SK-N-SH (cell line): Measurements from ENCODE around the gene CHCHD6. TPM values are rescaled to one million over a fixed set of nuclear protein-coding genes. Genes with fewer than 3 reads are reported as not detected.

Experiments
- CTCF ChIA-PET: fragments of 300-600, 350-600 bp; formaldehyde crosslinking; extraction: SDS; loops from one replicate; lab custom pipeline; 2021; lab: Yijun Ruan, JAX
- POLR2A ChIA-PET: fragments of 350-600 bp; sonication (Branson Sonifier 250); formaldehyde crosslinking; extraction: SDS; loops from one replicate; lab custom pipeline; 2020; ENCODE audit warnings: antibody characterized with exemption, inconsistent platforms; lab: Yijun Ruan, JAX
- DNase-seq: peaks from one replicate; pipeline ENCODE4 v3.0.0; 2012
- H2AFZ ChIP-seq: fragments of 200-600 bp; sonication (generic); 2 replicates; pipeline ENCODE4 v1.8.1; 2016; ENCODE audit warnings: antibody characterized with exemption, mild to moderate bottlenecking, low read depth
- H3F3A ChIP-seq: fragments of 200-600 bp; sonication (generic); replicated peaks from 2 replicates; pipeline ENCODE3; 2016; ENCODE audit warnings: antibody characterized with exemption, mild to moderate bottlenecking; ENCODE audit not compliant: insufficient read depth
- H3K27ac ChIP-seq, 2 experiments: fragments of 200-500 bp in 1 of 2; fragments of 200-600 bp in 1 of 2; sonication (Bioruptor generic) in 1 of 2; sonication (generic), shearing (Covaris generic) in 1 of 2; 2 replicates each; pipeline versions ENCODE4 v1.5.1 to v1.6.1; 2014 to 2016; ENCODE audit warnings: low read depth in 2 of 2, inconsistent platforms in 1 of 2, low read length in 1 of 2, mild to moderate bottlenecking in 1 of 2, mixed read lengths in 1 of 2
- H3K27me3 ChIP-seq: fragments of 200-600 bp; sonication (generic), shearing (Covaris generic); 2 replicates; pipeline ENCODE4 v1.6.1; 2016; ENCODE audit warnings: mixed run types; ENCODE audit not compliant: insufficient read depth
- H3K36me3 ChIP-seq, 2 experiments: fragments of 200-500 bp in 1 of 2; fragments of 200-600 bp in 1 of 2; sonication (Bioruptor generic) in 1 of 2; sonication (generic) in 1 of 2; replicated peaks in 1 of 2; 2 replicates each; pipeline versions ENCODE3 to v1.5.1; 2014 to 2016; ENCODE audit warnings: low read length in 1 of 2, mild to moderate bottlenecking in 1 of 2; ENCODE audit not compliant: insufficient read depth in 2 of 2, control insufficient read depth in 1 of 2
- H3K4me1 ChIP-seq, 2 experiments: fragments of 200-500 bp in 1 of 2; fragments of 200-600 bp in 1 of 2; sonication (Bioruptor generic) in 1 of 2; sonication (generic), shearing (Covaris generic) in 1 of 2; 2 replicates each; pipeline versions ENCODE4 v1.5.1 to v1.6.1; 2014 to 2016; ENCODE audit warnings: low read depth in 1 of 2, low read length in 1 of 2, mixed run types in 1 of 2; ENCODE audit not compliant: insufficient read depth in 2 of 2, control insufficient read depth in 1 of 2
- H3K4me2 ChIP-seq: fragments of 200-600 bp; sonication (generic), shearing (Covaris generic); 2 replicates; pipeline ENCODE4 v1.6.1; 2017; ENCODE audit warnings: mixed run types
- H3K4me3 ChIP-seq, 2 experiments: fragments of 200-500 bp in 1 of 2; fragments of 200-600 bp in 1 of 2; sonication (Bioruptor generic) in 1 of 2; sonication (generic), shearing (Covaris generic) in 1 of 2; 2 replicates each; pipeline versions ENCODE4 v1.5.1 to v1.8.1; 2014 to 2016; ENCODE audit warnings: low read depth in 2 of 2, inconsistent platforms in 1 of 2, low read length in 1 of 2, mild to moderate bottlenecking in 1 of 2, mixed read lengths in 1 of 2, moderate library complexity in 1 of 2
- H3K79me2 ChIP-seq: fragments of 200-600 bp; sonication (generic); 2 replicates; pipeline ENCODE4 v1.8.1; 2017; ENCODE audit warnings: mild to moderate bottlenecking; ENCODE audit not compliant: insufficient read depth
- H3K9ac ChIP-seq: fragments of 200-600 bp; sonication (generic); 2 replicates; pipeline ENCODE4 v1.6.1; 2017; ENCODE audit warnings: mixed run types
- H3K9me2 ChIP-seq: fragments of 200-600 bp; sonication (generic); 2 replicates; pipeline ENCODE4 v1.6.1; 2017; ENCODE audit warnings: mixed run types
- H3K9me3 ChIP-seq: fragments of 200-600 bp; sonication (generic); 2 replicates; pipeline ENCODE4 v1.6.1; 2017; ENCODE audit warnings: mixed run types, mild to moderate bottlenecking, moderate library complexity
- H4K20me1 ChIP-seq: fragments of 200-600 bp; sonication (generic); 2 replicates; pipeline ENCODE4 v1.6.1; 2017; ENCODE audit warnings: mild to moderate bottlenecking, mixed run types; ENCODE audit not compliant: insufficient read depth
- CTCF ChIP-seq: fragments of 200-600 bp; sonication (generic); IDR thresholded peaks from 2 replicates; pipeline ENCODE4 v1.6.1; 2017; ENCODE audit warnings: antibody characterized with exemption, mild to moderate bottlenecking, moderate library complexity
- EP300 ChIP-seq, 2 experiments: IDR thresholded peaks; 2 replicates each; pipeline versions ENCODE4 v1.4.0 to v1.6.1; 2012; ENCODE audit warnings: borderline replicate concordance in 1 of 2, low read depth in 1 of 2, low read length in 1 of 2
- FOXM1 ChIP-seq: IDR thresholded peaks from 2 replicates; pipeline ENCODE4 v1.4.0; 2012; ENCODE audit warnings: low read depth, mild to moderate bottlenecking
- MXI1 ChIP-seq: IDR thresholded peaks from 2 replicates; pipeline ENCODE4 v1.6.1; 2012; ENCODE audit warnings: mild to moderate bottlenecking, low read depth, low read length, improper control_type of control experiment
- NFIC ChIP-seq: IDR thresholded peaks from 2 replicates; pipeline ENCODE4 v1.4.0; 2012; ENCODE audit warnings: borderline replicate concordance
- NRF1 ChIP-seq: IDR thresholded peaks from 2 replicates; pipeline ENCODE4 v1.6.1; 2012; ENCODE audit warnings: low read depth, mild to moderate bottlenecking, low read length
- POLR2AphosphoS5 ChIP-seq: IDR thresholded peaks from 2 replicates; pipeline ENCODE4 v1.6.1; 2012; ENCODE audit warnings: low read depth, low read length
- TEAD4 ChIP-seq: IDR thresholded peaks from 2 replicates; pipeline ENCODE4 v1.4.0; 2012; ENCODE audit warnings: mild to moderate bottlenecking, borderline replicate concordance; ENCODE audit not compliant: insufficient read depth
- USF1 ChIP-seq: IDR thresholded peaks from 2 replicates; pipeline ENCODE4 v1.4.0; 2012; ENCODE audit warnings: low read depth, borderline replicate concordance
- USF2 ChIP-seq: fragments of 150-350 bp; IDR thresholded peaks from 2 replicates; pipeline ENCODE4 v1.6.1; 2017; ENCODE audit warnings: antibody characterized with exemption, low read length, low read depth, borderline replicate concordance
- WGBS: methylation state at CpG from one replicate; pipeline ENCODE4 v1.1.6; 2017; ENCODE audit warnings: low lambda C conversion rate; 5-methylcytosine and 5-hydroxymethylcytosine counted together
- polyA plus RNA-seq, 3 experiments: library from polyadenylated mRNA; depleted of rRNA; stranded (reverse); fragments of >200 nt; gene quantifications; 2 replicates each; pipeline ENCODE4 v1.2.3, GENCODE V29; 2012

Gene CHCHD6
- polyA plus RNA-seq, 1 of the 3 experiments (the other 2 are of a cell fraction): 42.5 TPM

GRCh38 chr3:126751611-126752302 is 47.7 kb downstream of the CHCHD6 start:
- Histone ChIP-seq H3K36me3 (no peaks in the 10 kb centered on the region), H3K4me1 (peaks cover 0 to 56% of the 10 kb centered on the region in 2 experiments; a peak in 1 of 4 replicates), H3K79me2 (no peaks in the 10 kb centered on the region), H3F3A (no peaks in the 10 kb centered on the region), H2AFZ (no peak overlapping the region), H3K9me2 (no peaks in the 10 kb centered on the region), H3K9me3 (no peaks in the 10 kb centered on the region), H3K9ac (no peak overlapping the region), H3K4me3 (no peak overlapping the region; a peak in 1 of 4 replicates), H3K27ac (no peak overlapping the region), H4K20me1 (no peaks in the 10 kb centered on the region), H3K27me3 (no peaks in the 10 kb centered on the region), H3K4me2 (no peak overlapping the region)
- no peak for DNase-seq
- TF ChIP-seq CTCF (no peak), NRF1 (no peak), USF1 (no peak), FOXM1 (no peak), EP300 (IDR thresholded peaks at IDR 0.05; ENCODE audit: borderline replicate concordance in 1 of 2, low read depth in 1 of 2, low read length in 1 of 2) (no peak), USF2 (no peak), MXI1 (no peak), TEAD4 (no peak), POLR2AphosphoS5 (no peak), NFIC (no peak)
- CTCF ChIA-PET: interaction anchor here (0.6 to 18.0 kb wide), 63 partner anchors 9 to 825 kb away, joined by 3 to 172 read pairs (median 5); partner anchors contain the start of gene PLXNA1
- POLR2A ChIA-PET: interaction anchor here (1.0 to 1.7 kb wide), 2 partner anchors 68 to 72 kb away, joined by 3 to 6 read pairs; no protein-coding TSS in a partner anchor
- 67% methylated on average over 7 of the region's 7 CpGs for WGBS
